ENCODE results near the gene RERE. TPM values are rescaled to one million over a fixed set of nuclear protein-coding genes. Genes with fewer than 3 reads are reported as not detected.

RERE gene
- polyA plus RNA-seq, 2 donors: 14.0 to 24.4 TPM

- WGBS, 2 donors: 60 to 77% methylated on average over 5 of the region's 5 CpGs
- H3K4me1 ChIP-seq (ENCODE audit: control insufficient read depth in 2 of 2, insufficient read depth in 2 of 2, low read length in 1 of 2): peaks cover 0 to 4% of the 10 kb centered on the region in 2 donors
- no peak overlapping the region for H3K27ac ChIP-seq (ENCODE audit: low read depth in 2 of 2, low read length in 1 of 2)
- H3K27me3 ChIP-seq (ENCODE audit: control insufficient read depth in 1 of 2, insufficient read depth in 2 of 2, low read length in 2 of 2): no peaks in the 10 kb centered on the region
- no peak overlapping the region for H3K4me3 ChIP-seq (ENCODE audit: low read depth in 1 of 2, low read length in 2 of 2)
- peaks cover 0 to 3% of the 10 kb centered on the region in 2 donors for H3K36me3 ChIP-seq (ENCODE audit: control insufficient read depth in 2 of 2, insufficient read depth in 2 of 2, low read length in 1 of 2)
- H3K9me3 ChIP-seq (ENCODE audit: control insufficient read depth in 2 of 2, insufficient read depth in 1 of 2, low read depth in 1 of 2, low read length in 1 of 2): no peaks in the 10 kb centered on the region
Measured at GRCh38 chr1:8461351-8462110, 355.9 kb downstream of the RERE start.

GRCh38 chr1:8460784-8461183 lies 356.7 kb downstream of the RERE start:
- Histone ChIP-seq H3K27me3 (ENCODE audit: control insufficient read depth in 1 of 2, insufficient read depth in 2 of 2, low read length in 2 of 2) (no peaks in the 10 kb centered on the region), H3K9me3 (ENCODE audit: control insufficient read depth in 2 of 2, insufficient read depth in 1 of 2, low read depth in 1 of 2, low read length in 1 of 2) (no peaks in the 10 kb centered on the region), H3K4me3 (ENCODE audit: low read depth in 1 of 2, low read length in 2 of 2) (no peak overlapping the region), H3K4me1 (ENCODE audit: control insufficient read depth in 2 of 2, insufficient read depth in 2 of 2, low read length in 1 of 2) (peaks cover 2 to 4% of the 10 kb centered on the region in 2 donors), H3K27ac (ENCODE audit: low read depth in 2 of 2, low read length in 1 of 2) (no peak overlapping the region), H3K36me3 (ENCODE audit: control insufficient read depth in 2 of 2, insufficient read depth in 2 of 2, low read length in 1 of 2) (peaks cover 0 to 3% of the 10 kb centered on the region in 2 donors)
- WGBS, 2 donors: 73 to 78% methylated on average over 5 of the region's 5 CpGs

- peaks cover 3 to 4% of the 10 kb centered on the region in 2 donors for H3K4me1 ChIP-seq (ENCODE audit: control insufficient read depth in 2 of 2, insufficient read depth in 2 of 2, low read length in 1 of 2)
- H3K27ac ChIP-seq (ENCODE audit: low read depth in 2 of 2, low read length in 1 of 2): no peak overlapping the region
- H3K27me3 ChIP-seq (ENCODE audit: control insufficient read depth in 1 of 2, insufficient read depth in 2 of 2, low read length in 2 of 2): no peaks in the 10 kb centered on the region
- 83 to 84% methylated on average over 4 of the region's 4 CpGs for WGBS, 2 donors
- no peaks in the 10 kb centered on the region for H3K36me3 ChIP-seq (ENCODE audit: control insufficient read depth in 2 of 2, insufficient read depth in 2 of 2, low read length in 1 of 2)
- no peaks in the 10 kb centered on the region for H3K9me3 ChIP-seq (ENCODE audit: control insufficient read depth in 2 of 2, insufficient read depth in 1 of 2, low read depth in 1 of 2, low read length in 1 of 2)
- no peak overlapping the region for H3K4me3 ChIP-seq (ENCODE audit: low read depth in 1 of 2, low read length in 2 of 2)
Measured at GRCh38 chr1:8460132-8460544, 357.3 kb downstream of the RERE start.

- no peaks in the 10 kb centered on the region for H3K36me3 ChIP-seq (ENCODE audit: control insufficient read depth in 2 of 2, insufficient read depth in 2 of 2, low read length in 1 of 2)
- no peak overlapping the region for H3K27ac ChIP-seq (ENCODE audit: low read depth in 2 of 2, low read length in 1 of 2)
- H3K9me3 ChIP-seq (ENCODE audit: control insufficient read depth in 2 of 2, insufficient read depth in 1 of 2, low read depth in 1 of 2, low read length in 1 of 2): no peaks in the 10 kb centered on the region
- WGBS, 2 donors: 91 to 92% methylated on average over 3 of the region's 3 CpGs
- H3K4me3 ChIP-seq (ENCODE audit: low read depth in 1 of 2, low read length in 2 of 2): no peak overlapping the region
- no peaks in the 10 kb centered on the region for H3K27me3 ChIP-seq (ENCODE audit: control insufficient read depth in 1 of 2, insufficient read depth in 2 of 2, low read length in 2 of 2)
- peaks cover 0 to 3% of the 10 kb centered on the region in 2 donors for H3K4me1 ChIP-seq (ENCODE audit: control insufficient read depth in 2 of 2, insufficient read depth in 2 of 2, low read length in 1 of 2)
Measured at GRCh38 chr1:8458607-8459006, 358.8 kb downstream of the RERE start.

- 84 to 85% methylated on average over 7 of the region's 7 CpGs for WGBS, 2 donors
- Histone ChIP-seq H3K4me3 (ENCODE audit: low read depth in 1 of 2, low read length in 2 of 2) (no peak overlapping the region), H3K9me3 (ENCODE audit: control insufficient read depth in 2 of 2, insufficient read depth in 1 of 2, low read depth in 1 of 2, low read length in 1 of 2) (no peaks in the 10 kb centered on the region), H3K27ac (ENCODE audit: low read depth in 2 of 2, low read length in 1 of 2) (no peak overlapping the region), H3K4me1 (ENCODE audit: control insufficient read depth in 2 of 2, insufficient read depth in 2 of 2, low read length in 1 of 2) (peaks cover 0 to 3% of the 10 kb centered on the region in 2 donors), H3K27me3 (ENCODE audit: control insufficient read depth in 1 of 2, insufficient read depth in 2 of 2, low read length in 2 of 2) (no peaks in the 10 kb centered on the region), H3K36me3 (ENCODE audit: control insufficient read depth in 2 of 2, insufficient read depth in 2 of 2, low read length in 1 of 2) (no peaks in the 10 kb centered on the region)
Measured at GRCh38 chr1:8457760-8458381, 359.6 kb downstream of the RERE start.

- Histone ChIP-seq H3K27ac (ENCODE audit: low read depth in 2 of 2, low read length in 1 of 2) (no peak overlapping the region), H3K4me1 (ENCODE audit: control insufficient read depth in 2 of 2, insufficient read depth in 2 of 2, low read length in 1 of 2) (peaks cover 0 to 3% of the 10 kb centered on the region in 2 donors), H3K9me3 (ENCODE audit: control insufficient read depth in 2 of 2, insufficient read depth in 1 of 2, low read depth in 1 of 2, low read length in 1 of 2) (no peaks in the 10 kb centered on the region), H3K4me3 (ENCODE audit: low read depth in 1 of 2, low read length in 2 of 2) (no peak overlapping the region), H3K36me3 (ENCODE audit: control insufficient read depth in 2 of 2, insufficient read depth in 2 of 2, low read length in 1 of 2) (no peaks in the 10 kb centered on the region), H3K27me3 (ENCODE audit: control insufficient read depth in 1 of 2, insufficient read depth in 2 of 2, low read length in 2 of 2) (no peaks in the 10 kb centered on the region)
- 70 to 78% methylated on average over 1 of the region's 1 CpG for WGBS, 2 donors
Measured at GRCh38 chr1:8456991-8457390, 360.4 kb downstream of the RERE start.

- Histone ChIP-seq H3K36me3 (ENCODE audit: control insufficient read depth in 2 of 2, insufficient read depth in 2 of 2, low read length in 1 of 2) (peaks cover 0 to 1% of the 10 kb centered on the region in 2 donors), H3K27me3 (ENCODE audit: control insufficient read depth in 1 of 2, insufficient read depth in 2 of 2, low read length in 2 of 2) (no peaks in the 10 kb centered on the region), H3K4me1 (ENCODE audit: control insufficient read depth in 2 of 2, insufficient read depth in 2 of 2, low read length in 1 of 2) (peaks cover 0 to 3% of the 10 kb centered on the region in 2 donors), H3K9me3 (ENCODE audit: control insufficient read depth in 2 of 2, insufficient read depth in 1 of 2, low read depth in 1 of 2, low read length in 1 of 2) (no peaks in the 10 kb centered on the region), H3K27ac (ENCODE audit: low read depth in 2 of 2, low read length in 1 of 2) (peak overlapping the region; percentile 64 to 66), H3K4me3 (ENCODE audit: low read depth in 1 of 2, low read length in 2 of 2) (no peak overlapping the region)
- 51 to 64% methylated on average over 4 of the region's 4 CpGs for WGBS, 2 donors
Measured at GRCh38 chr1:8456308-8456912, 361.0 kb downstream of the RERE start.

GRCh38 chr1:8455700-8456307 lies 361.6 kb downstream of the RERE start:
- H3K4me1 ChIP-seq (ENCODE audit: control insufficient read depth in 2 of 2, insufficient read depth in 2 of 2, low read length in 1 of 2): peaks cover 2 to 3% of the 10 kb centered on the region in 2 donors
- peak overlapping the region; percentile 9 to 74 for H3K27ac ChIP-seq (ENCODE audit: low read depth in 2 of 2, low read length in 1 of 2)
- 62 to 63% methylated on average over 7 of the region's 7 CpGs for WGBS, 2 donors

GRCh38 chr1:8450312-8450711 lies 367.1 kb downstream of the RERE start:
- no peaks in the 10 kb centered on the region for H3K27me3 ChIP-seq (ENCODE audit: control insufficient read depth in 1 of 2, insufficient read depth in 2 of 2, low read length in 2 of 2)
- H3K4me3 ChIP-seq (ENCODE audit: low read depth in 1 of 2, low read length in 2 of 2): no peak overlapping the region
- no peak overlapping the region for H3K27ac ChIP-seq (ENCODE audit: low read depth in 2 of 2, low read length in 1 of 2)
- H3K9me3 ChIP-seq (ENCODE audit: control insufficient read depth in 2 of 2, insufficient read depth in 1 of 2, low read depth in 1 of 2, low read length in 1 of 2): no peaks in the 10 kb centered on the region
- peaks cover 0 to 10% of the 10 kb centered on the region in 2 donors for H3K4me1 ChIP-seq (ENCODE audit: control insufficient read depth in 2 of 2, insufficient read depth in 2 of 2, low read length in 1 of 2)
- peaks cover 3% of the 10 kb centered on the region in 2 donors for H3K36me3 ChIP-seq (ENCODE audit: control insufficient read depth in 2 of 2, insufficient read depth in 2 of 2, low read length in 1 of 2)
- 88 to 92% methylated on average over 11 of the region's 11 CpGs for WGBS, 2 donors

More at GRCh38 chr1:8455700-8456307, 361.6 kb downstream of the RERE start:
- peaks cover 0 to 2% of the 10 kb centered on the region in 2 donors for H3K36me3 ChIP-seq (ENCODE audit: control insufficient read depth in 2 of 2, insufficient read depth in 2 of 2, low read length in 1 of 2)
- H3K4me3 ChIP-seq (ENCODE audit: low read depth in 1 of 2, low read length in 2 of 2): no peak overlapping the region
- H3K27me3 ChIP-seq (ENCODE audit: control insufficient read depth in 1 of 2, insufficient read depth in 2 of 2, low read length in 2 of 2): no peaks in the 10 kb centered on the region
- H3K9me3 ChIP-seq (ENCODE audit: control insufficient read depth in 2 of 2, insufficient read depth in 1 of 2, low read depth in 1 of 2, low read length in 1 of 2): no peaks in the 10 kb centered on the region
